ENCODE data around the gene NUDT21.

- TF ChIP-seq CTCF (IDR thresholded peaks at IDR 0.05), result no peak
- no peak for TF ChIP-seq POLR2A (IDR thresholded peaks at IDR 0.05)
Observed at GRCh38 chr16:56493126-56493525, 42.0 kb upstream of the NUDT21 start.
